HepG2 (cell line): ENCODE results near the gene DRC3. TPM values are rescaled to one million over a fixed set of nuclear protein-coding genes. Genes with fewer than 3 reads are reported as not detected.

Source experiments
- CBX1 ChIP-seq: IDR thresholded peaks from one replicate; pipeline ENCODE4 v1.6.1; 2016; ENCODE audit warnings: antibody characterized with exemption, low read depth
- ETV5 ChIP-seq: IDR thresholded peaks from 2 replicates; pipeline ENCODE4 v1.6.1; 2018; ENCODE audit warnings: missing biosample characterization, missing genetic modification reagents, inconsistent platforms, borderline replicate concordance
- HBP1 ChIP-seq: IDR thresholded peaks from 2 replicates; pipeline ENCODE4 v1.6.1; 2016; ENCODE audit warnings: low read depth, control low read depth
- HMGXB4 ChIP-seq, 2 experiments: sonication (generic) in 1 of 2; formaldehyde crosslinking in 1 of 2; IDR thresholded peaks; 2 replicates each; pipeline versions ENCODE4 v1.4.0 to v1.6.1; 2018 to 2020; ENCODE audit warnings: missing genetic modification reagents in 2 of 2, borderline replicate concordance in 1 of 2, low read depth in 1 of 2, mild to moderate bottlenecking in 1 of 2, missing biosample characterization in 1 of 2
- KDM1A ChIP-seq: IDR thresholded peaks from 2 replicates; pipeline ENCODE4 v1.6.1; 2016; ENCODE audit warnings: missing compliant biosample characterization
- KDM6A ChIP-seq: IDR thresholded peaks from 2 replicates; pipeline ENCODE4 v1.6.1; 2016; ENCODE audit warnings: low read depth
- KLF15 ChIP-seq: sonication (generic); formaldehyde crosslinking; IDR thresholded peaks from 2 replicates; pipeline ENCODE4 v1.8.1; 2023; ENCODE audit warnings: borderline replicate concordance, mild to moderate bottlenecking, inconsistent platforms, missing genetic modification reagents, mixed read lengths
- MBD4 ChIP-seq: IDR thresholded peaks from 2 replicates; pipeline ENCODE4 v1.6.1; 2012; ENCODE audit warnings: low read length, inconsistent platforms, borderline replicate concordance
- MYNN ChIP-seq: sonication (generic); formaldehyde crosslinking; IDR thresholded peaks from 2 replicates; pipeline ENCODE4 v1.4.0; 2020; ENCODE audit warnings: mild to moderate bottlenecking, low read depth, missing genetic modification reagents
- NFYC ChIP-seq: IDR thresholded peaks from 2 replicates; pipeline ENCODE4 v1.6.1; 2016; ENCODE audit warnings: missing genetic modification reagents, missing compliant biosample characterization
- RFXAP ChIP-seq: sonication (generic); formaldehyde crosslinking; IDR thresholded peaks from 2 replicates; pipeline ENCODE4 v1.4.0; 2020; ENCODE audit warnings: missing genetic modification reagents, borderline replicate concordance
- SMARCE1 ChIP-seq: fragments of 450-650 bp; IDR thresholded peaks from 2 replicates; pipeline ENCODE4 v1.6.1; 2017; ENCODE audit warnings: borderline replicate concordance
- TAF15 ChIP-seq: fragments of 200-400 bp; formaldehyde crosslinking; IDR thresholded peaks from one replicate; pipeline ENCODE4 v1.6.1; 2018; ENCODE audit warnings: mild to moderate bottlenecking, low read depth, low read length; ENCODE audit not compliant: poor library complexity, severe bottlenecking
- THAP9 ChIP-seq: sonication (generic); formaldehyde crosslinking; IDR thresholded peaks from 2 replicates; pipeline ENCODE4; 2020; ENCODE audit warnings: missing genetic modification reagents, mild to moderate bottlenecking, borderline replicate concordance
- ZBTB33 ChIP-seq: sonication (generic); formaldehyde crosslinking; IDR thresholded peaks from 2 replicates; pipeline ENCODE4 v1.4.0; 2020; ENCODE audit warnings: missing genetic modification reagents
- ZGPAT ChIP-seq: IDR thresholded peaks from 2 replicates; pipeline ENCODE4 v1.6.1; 2016; ENCODE audit warnings: mild to moderate bottlenecking
- polyA plus RNA-seq, 8 experiments: library from polyadenylated mRNA; depleted of rRNA in 3 of 8; stranded (reverse) in 7 of 8; unstranded in 1 of 8; fragments of >200 nt; fragmentation: Illumina TruSeq in 4 of 8; extraction: Trizol in 4 of 8; gene quantifications; 2 replicates each; pipeline versions ENCODE4 v1.2.1 to v1.2.3, GENCODE V29; 2011 to 2016; ENCODE audit warnings: low read depth in 4 of 8, missing spikeins in 1 of 8, mixed read lengths in 1 of 8; ENCODE audit not compliant: insufficient read depth in 1 of 8
- total RNA-seq, 5 experiments: library from RNA; depleted of rRNA; stranded (reverse); fragments of >200 nt; fragmentation: Illumina TruSeq; extraction: Trizol; gene quantifications; 2 replicates each; pipeline ENCODE4 v1.2.3, GENCODE V29; 2016; ENCODE audit warnings: low read depth in 1 of 5

Gene DRC3
- total and polyA plus RNA-seq, 2 of the 13 experiments (the other 11 are each of a cell fraction or from before 2014, with no cell fraction given) = 0.53 to 0.87 TPM

- peak; percentile 47 to 55; a peak in 2 of 4 replicates for TF ChIP-seq HMGXB4 (CRISPR knock-in tag; IDR thresholded peaks at IDR 0.05; ENCODE audit: borderline replicate concordance in 1 of 2, low read depth in 1 of 2)
- no peak for TF ChIP-seq MYNN (CRISPR knock-in tag)
- TF ChIP-seq THAP9 (CRISPR knock-in tag) = peak; percentile 96
- TF ChIP-seq CBX1 = peak; percentile 22
- no peak for TF ChIP-seq HBP1 (CRISPR knock-in tag)
- peak; percentile 100 for TF ChIP-seq NFYC (CRISPR knock-in tag)
- no peak for TF ChIP-seq KDM1A (CRISPR knock-in tag)
- peak; percentile 83; the same call in 1 of the 2 replicates for TF ChIP-seq RFXAP (CRISPR knock-in tag)
- TF ChIP-seq ZBTB33 (CRISPR knock-in tag) = no peak
- TF ChIP-seq ZGPAT (CRISPR knock-in tag) = peak; percentile 92
- TF ChIP-seq KDM6A (CRISPR knock-in tag) = no peak
- TF ChIP-seq ETV5 = no peak
- no peak for TF ChIP-seq TAF15
- no peak for TF ChIP-seq SMARCE1
- TF ChIP-seq MBD4 = no peak
- no peak for TF ChIP-seq KLF15 (CRISPR knock-in tag)
Measured at GRCh38 chr17:18038861-18039534, 66.3 kb downstream of the DRC3 start, which contains the start of the genes ATPAF2 and GID4 (continued).
